Stomach smooth muscle (tissue), 2 donors: Measurements from ENCODE around the gene CRHR2.

Source experiments
- H3K27ac ChIP-seq: one replicate; pipeline ENCODE4 v1.7.0; 2013; ENCODE audit warnings: mild to moderate bottlenecking, low read length, inconsistent platforms
- H3K27me3 ChIP-seq, 2 donors: one replicate each; pipeline ENCODE4 v1.7.0; 2013; ENCODE audit warnings: low read length in 2 of 2; ENCODE audit not compliant: insufficient read depth in 2 of 2, control insufficient read depth in 1 of 2
- H3K36me3 ChIP-seq, 2 donors: one replicate each; pipeline ENCODE4 v1.7.0; 2013; ENCODE audit warnings: low read length in 2 of 2; ENCODE audit not compliant: control insufficient read depth in 2 of 2, insufficient read depth in 2 of 2
- H3K4me1 ChIP-seq: one replicate; pipeline ENCODE4 v1.7.0; 2013; ENCODE audit warnings: low read length; ENCODE audit not compliant: control insufficient read depth, insufficient read depth
- H3K4me3 ChIP-seq, 2 donors: one replicate each; pipeline ENCODE4 v1.7.0; 2013; ENCODE audit warnings: low read length in 2 of 2
- H3K9ac ChIP-seq, 2 donors: one replicate each; pipeline ENCODE4 v1.7.0; 2013; ENCODE audit warnings: low read length in 2 of 2, mild to moderate bottlenecking in 1 of 2
- H3K9me3 ChIP-seq, 2 donors: one replicate each; pipeline ENCODE4 v1.7.0; 2013; ENCODE audit warnings: low read length in 2 of 2; ENCODE audit not compliant: control insufficient read depth in 2 of 2
- donor health status: healthy.
- donor health status: Pancreatic carcinoma.

The CRHR2 gene

DNA sequence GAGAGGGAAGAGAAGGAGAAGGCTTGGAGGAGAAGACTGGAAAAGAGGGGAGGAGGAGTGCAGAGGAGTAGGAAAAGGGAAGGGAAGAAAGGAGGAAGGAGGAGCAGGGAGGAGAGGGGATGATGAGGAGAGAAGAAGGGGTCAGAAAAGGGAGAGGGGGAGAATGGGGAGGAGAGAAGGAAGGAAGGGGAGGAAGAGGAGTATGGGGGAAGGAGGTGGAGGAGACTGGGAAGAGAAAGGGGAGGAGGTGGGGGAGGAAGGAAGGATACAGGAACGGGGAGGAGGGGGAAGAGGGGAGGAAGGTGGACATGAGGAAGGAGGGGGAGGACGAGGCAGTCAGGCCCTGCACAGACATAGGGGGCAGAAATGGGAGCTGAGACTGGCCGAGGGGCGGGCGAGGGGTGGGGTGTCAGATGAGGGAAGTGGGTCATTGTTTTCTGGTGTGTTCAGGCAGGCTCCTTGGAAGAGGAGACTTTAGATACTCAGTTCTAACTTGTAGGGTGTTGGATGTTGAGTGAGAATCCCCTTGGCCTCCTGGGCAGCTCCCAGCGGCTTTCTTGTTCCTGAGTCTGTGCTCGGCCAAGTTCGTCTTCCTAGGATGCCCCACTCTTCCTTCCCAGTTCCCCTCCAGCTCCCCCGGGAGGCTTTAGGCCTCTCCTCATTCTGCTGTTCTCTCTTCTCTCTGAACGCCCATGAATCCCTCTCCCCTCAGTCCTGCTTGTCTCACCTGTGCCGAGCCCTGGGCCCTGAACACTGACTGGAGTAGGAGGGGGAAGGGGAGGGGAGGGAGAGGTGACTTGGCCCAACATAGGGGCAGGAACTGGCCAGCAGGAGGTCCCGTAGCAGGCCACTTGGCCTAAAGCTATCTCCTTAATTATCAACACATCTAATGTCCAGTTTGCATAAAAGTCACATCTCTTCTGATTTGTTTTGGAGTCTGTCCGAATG, 12.8 kb upstream of the CRHR2 start:
- H3K4me1 ChIP-seq, result peaks cover 16% of the 10 kb centered on the region
- H3K4me3 ChIP-seq, result no peak overlapping the region
- H3K36me3 ChIP-seq, result no peaks in the 10 kb centered on the region
- no peaks in the 10 kb centered on the region for H3K9me3 ChIP-seq
- H3K27ac ChIP-seq, result no peak overlapping the region
- H3K27me3 ChIP-seq, result peaks cover 0 to 4% of the 10 kb centered on the region in 2 donors
- H3K9ac ChIP-seq, result no peak overlapping the region

DNA sequence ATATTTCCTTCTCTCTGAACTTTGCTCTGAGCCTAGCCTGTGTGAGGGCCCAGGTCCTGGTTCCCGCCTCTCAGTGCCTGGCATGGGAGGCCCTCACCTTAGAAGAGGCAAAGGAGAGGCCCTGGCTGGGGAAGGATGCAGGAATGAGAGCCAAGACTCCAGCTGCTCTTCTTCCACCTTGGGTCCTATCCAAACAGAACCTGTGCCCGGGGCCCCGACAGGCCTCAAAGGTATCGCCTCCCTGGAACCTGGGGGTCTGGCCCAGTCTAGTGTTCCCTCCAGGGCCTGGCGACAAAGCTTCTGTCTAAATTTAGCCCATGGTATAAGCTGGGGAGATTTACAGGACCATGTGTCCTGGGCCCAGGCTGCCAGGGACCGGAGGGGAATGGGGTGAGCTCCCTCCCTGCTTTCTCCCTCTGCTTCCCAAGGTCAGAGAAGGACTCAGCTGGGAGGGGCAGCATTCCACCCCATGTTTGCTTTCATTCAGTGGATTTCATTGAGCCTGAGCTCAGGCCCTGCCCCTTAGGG, 12.0 kb upstream of the CRHR2 start:
- peaks cover 2 to 4% of the 10 kb centered on the region in 2 donors for H3K27me3 ChIP-seq
- no peak overlapping the region for H3K4me3 ChIP-seq
- H3K4me1 ChIP-seq, result peaks cover 14% of the 10 kb centered on the region
- H3K9ac ChIP-seq, result no peak overlapping the region
- no peaks in the 10 kb centered on the region for H3K9me3 ChIP-seq
- no peak overlapping the region for H3K27ac ChIP-seq
- H3K36me3 ChIP-seq, result no peaks in the 10 kb centered on the region

DNA sequence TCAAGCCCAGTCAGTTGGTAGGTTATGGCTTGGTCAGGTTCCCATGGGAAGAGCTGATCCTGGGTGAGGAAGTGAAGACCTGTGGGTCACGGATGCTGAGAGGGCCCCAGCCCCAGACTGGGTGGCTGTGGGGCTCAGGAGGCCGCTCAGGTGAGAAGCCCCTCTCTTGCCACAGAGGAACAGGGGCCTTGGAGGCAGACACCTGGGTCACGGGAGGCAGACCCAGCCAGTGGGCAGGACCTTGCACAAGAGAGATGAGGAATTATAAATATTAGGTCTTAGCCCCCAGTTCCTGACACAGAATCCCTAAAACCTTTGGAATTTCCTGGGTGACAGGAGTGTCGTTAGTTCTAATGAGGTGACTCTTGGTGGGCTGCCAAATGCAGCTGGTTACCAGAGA, 10.6 kb upstream of the CRHR2 start:
- Histone ChIP-seq H3K36me3 (no peaks in the 10 kb centered on the region), H3K4me1 (peaks cover 9% of the 10 kb centered on the region), H3K4me3 (no peak overlapping the region), H3K9ac (no peak overlapping the region), H3K27me3 (peaks cover 0 to 2% of the 10 kb centered on the region in 2 donors), H3K9me3 (no peaks in the 10 kb centered on the region), H3K27ac (no peak overlapping the region)

DNA sequence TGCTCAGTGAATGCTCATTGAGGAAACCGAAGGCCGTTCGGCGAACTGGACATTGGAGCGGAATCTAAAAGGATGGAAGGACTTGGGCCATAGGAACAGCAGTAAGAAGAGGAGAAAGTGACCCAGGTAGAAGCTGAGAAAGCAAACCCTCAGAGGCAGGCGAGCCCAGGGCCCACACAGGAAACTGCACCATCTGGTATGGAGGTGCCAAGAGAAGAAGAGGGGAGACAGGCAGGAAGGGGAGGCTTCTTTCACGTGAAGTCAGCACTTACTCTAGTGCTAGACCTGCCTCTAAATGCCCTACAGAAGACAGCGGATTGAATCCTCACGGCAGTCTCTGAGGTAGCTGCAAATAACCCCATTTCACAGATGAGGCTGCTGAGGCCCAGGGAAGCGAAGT, 10.2 kb upstream of the CRHR2 start:
- Histone ChIP-seq H3K9me3 (no peaks in the 10 kb centered on the region), H3K4me1 (peaks cover 7% of the 10 kb centered on the region), H3K27ac (no peak overlapping the region), H3K4me3 (no peak overlapping the region), H3K27me3 (peaks cover 0 to 2% of the 10 kb centered on the region in 2 donors), H3K36me3 (no peaks in the 10 kb centered on the region), H3K9ac (no peak overlapping the region)

DNA sequence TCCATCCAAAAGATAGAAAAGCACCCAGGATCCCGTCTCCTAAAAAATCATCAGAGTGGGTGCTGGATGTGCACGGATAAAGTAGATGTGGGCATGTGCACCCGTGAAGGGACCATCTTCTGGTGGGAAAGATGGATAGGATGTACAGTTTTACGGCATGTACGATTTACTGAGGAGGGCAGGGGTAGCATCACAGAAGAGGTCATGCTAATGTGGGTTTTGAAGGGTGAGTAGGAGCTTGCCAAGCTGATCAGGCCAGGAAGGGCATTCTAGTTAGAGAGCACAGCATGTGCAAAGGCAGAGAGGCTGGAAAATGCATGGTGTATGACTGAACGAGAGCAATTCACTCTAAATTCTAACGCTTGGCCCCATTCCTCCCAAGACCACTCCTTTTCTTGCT, 7.8 kb upstream of the CRHR2 start:
- Histone ChIP-seq H3K9me3 (no peaks in the 10 kb centered on the region), H3K27ac (no peak overlapping the region), H3K4me3 (no peak overlapping the region), H3K9ac (no peak overlapping the region), H3K36me3 (no peaks in the 10 kb centered on the region), H3K4me1 (peaks cover 5% of the 10 kb centered on the region), H3K27me3 (peaks cover 5 to 9% of the 10 kb centered on the region in 2 donors)

DNA sequence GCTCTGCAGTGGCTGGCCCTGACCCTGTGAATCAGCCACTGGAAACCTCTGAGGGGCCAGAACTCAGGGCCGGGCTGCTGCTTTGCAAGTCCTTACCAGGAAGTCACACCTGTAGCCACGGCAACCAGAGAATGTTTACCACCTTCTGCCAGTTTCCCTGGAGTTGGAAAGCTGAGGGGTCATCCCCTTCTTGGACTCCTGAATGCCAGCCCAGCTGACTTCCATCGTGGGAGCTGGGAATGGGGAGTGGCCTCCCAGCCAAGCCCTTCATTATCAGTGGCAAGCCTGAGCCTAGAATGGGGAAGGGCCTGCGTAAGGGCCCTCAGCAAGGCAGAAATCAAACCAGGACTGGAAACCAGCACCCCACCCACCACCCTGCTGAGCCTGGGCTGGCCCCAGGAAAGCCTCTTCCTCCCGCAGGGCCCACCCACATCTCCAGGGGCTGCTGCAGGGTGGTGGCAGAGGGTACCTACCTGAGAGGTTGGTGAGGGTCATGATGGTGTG, 6.5 kb upstream of the CRHR2 start:
- no peak overlapping the region for H3K4me3 ChIP-seq
- no peaks in the 10 kb centered on the region for H3K9me3 ChIP-seq
- peaks cover 8 to 15% of the 10 kb centered on the region in 2 donors for H3K27me3 ChIP-seq
- no peak overlapping the region for H3K9ac ChIP-seq
- no peaks in the 10 kb centered on the region for H3K4me1 ChIP-seq
- no peak overlapping the region for H3K27ac ChIP-seq
- no peaks in the 10 kb centered on the region for H3K36me3 ChIP-seq

DNA sequence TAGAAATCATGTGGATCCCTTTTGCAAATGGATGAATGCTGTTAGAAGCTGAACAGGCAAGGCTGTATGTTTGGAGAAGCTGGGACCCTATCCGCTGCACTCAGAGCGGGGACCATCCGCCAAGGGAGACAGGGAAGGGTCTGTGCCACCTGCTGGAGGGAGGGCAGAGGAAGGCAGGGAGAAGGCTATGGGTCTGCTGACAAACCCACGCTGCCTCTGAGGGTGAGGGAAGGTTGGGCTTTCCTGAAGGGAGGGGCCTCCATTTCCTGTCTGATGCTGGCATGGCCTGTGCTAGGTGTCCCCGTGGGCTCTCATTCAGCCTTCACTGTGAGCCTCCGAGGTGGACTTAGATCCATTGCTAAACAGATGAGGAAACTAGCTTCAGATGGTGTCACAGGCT, 5.3 kb upstream of the CRHR2 start:
- Histone ChIP-seq H3K4me1 (peaks cover 3% of the 10 kb centered on the region), H3K27ac (no peak overlapping the region), H3K9ac (no peak overlapping the region), H3K4me3 (no peak overlapping the region), H3K36me3 (no peaks in the 10 kb centered on the region), H3K9me3 (no peaks in the 10 kb centered on the region), H3K27me3 (peaks cover 10 to 19% of the 10 kb centered on the region in 2 donors)

DNA sequence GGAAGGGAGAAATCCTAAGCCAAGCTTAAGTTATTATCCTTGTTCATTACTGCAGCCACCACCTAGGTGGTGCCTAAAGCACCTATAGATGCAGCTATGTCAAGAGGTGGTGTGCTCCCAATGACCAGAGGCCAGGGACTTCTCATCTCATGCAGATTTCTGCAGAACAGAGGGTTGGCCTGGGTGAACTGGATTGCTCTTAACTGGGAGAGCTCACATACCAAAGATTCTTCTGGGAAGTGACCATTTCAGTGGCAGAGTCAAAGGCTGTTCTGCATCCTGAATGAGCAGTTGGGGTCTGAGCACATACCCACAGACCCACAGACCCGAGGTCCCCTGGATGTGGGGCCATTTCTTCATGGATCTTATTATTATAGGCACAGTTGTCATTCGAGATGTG, 2.1 kb upstream of the CRHR2 start:
- Histone ChIP-seq H3K27ac (no peak overlapping the region), H3K9ac (no peak overlapping the region), H3K27me3 (peaks cover 39 to 41% of the 10 kb centered on the region in 2 donors), H3K36me3 (no peaks in the 10 kb centered on the region), H3K4me3 (no peak overlapping the region), H3K4me1 (peaks cover 15% of the 10 kb centered on the region), H3K9me3 (no peaks in the 10 kb centered on the region)

DNA sequence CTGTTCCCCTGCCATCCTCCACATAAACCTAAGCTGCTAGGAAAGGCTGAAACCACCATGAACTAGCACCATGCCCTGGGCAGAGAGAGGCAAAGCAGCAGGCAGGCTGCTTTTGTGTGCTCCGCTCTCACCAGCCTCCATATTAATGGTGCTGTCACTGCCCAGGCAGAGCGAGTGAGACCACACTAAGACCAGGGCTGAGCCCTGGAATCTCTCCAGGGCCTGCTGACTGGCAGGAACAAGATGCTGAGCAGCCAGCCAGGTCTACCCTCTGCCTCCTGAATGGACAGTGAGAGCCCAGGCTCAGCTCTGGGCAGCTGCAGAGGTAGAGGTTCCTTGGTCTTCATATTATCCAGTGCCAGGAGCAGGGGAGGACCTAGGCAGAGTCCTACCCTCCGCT, 1.6 kb upstream of the CRHR2 start:
- Histone ChIP-seq H3K4me3 (no peak overlapping the region), H3K9me3 (no peaks in the 10 kb centered on the region), H3K27me3 (peaks cover 44 to 46% of the 10 kb centered on the region in 2 donors), H3K4me1 (peaks cover 15% of the 10 kb centered on the region), H3K36me3 (no peaks in the 10 kb centered on the region), H3K9ac (no peak overlapping the region), H3K27ac (no peak overlapping the region)

DNA sequence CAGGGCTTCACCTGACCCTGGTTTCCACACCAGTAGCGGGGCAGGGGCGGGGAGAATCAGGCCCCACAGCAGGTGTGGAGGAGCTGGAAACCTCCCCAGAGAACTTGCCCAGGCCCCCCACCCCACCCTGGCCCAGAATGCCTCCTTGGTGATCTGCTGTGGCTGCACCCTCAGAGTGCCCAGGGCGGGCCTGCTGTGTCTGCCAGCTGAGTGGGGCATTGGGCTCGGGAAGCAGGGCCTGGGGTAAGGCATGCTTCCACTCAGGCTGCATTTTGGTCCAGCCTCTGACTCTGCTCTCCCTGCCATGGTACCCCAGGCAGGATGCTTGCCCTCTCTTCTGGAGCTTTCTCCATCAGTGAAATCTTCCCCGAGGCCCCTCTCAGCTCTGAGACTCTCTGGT, 1.1 kb upstream of the CRHR2 start:
- peak overlapping the region in 1 of 2 donors; percentile 29 for H3K4me3 ChIP-seq
- no peaks in the 10 kb centered on the region for H3K9me3 ChIP-seq
- H3K9ac ChIP-seq, result no peak overlapping the region
- peaks cover 44 to 46% of the 10 kb centered on the region in 2 donors for H3K27me3 ChIP-seq
- no peaks in the 10 kb centered on the region for H3K36me3 ChIP-seq
- H3K4me1 ChIP-seq, result peaks cover 15% of the 10 kb centered on the region
- no peak overlapping the region for H3K27ac ChIP-seq

DNA sequence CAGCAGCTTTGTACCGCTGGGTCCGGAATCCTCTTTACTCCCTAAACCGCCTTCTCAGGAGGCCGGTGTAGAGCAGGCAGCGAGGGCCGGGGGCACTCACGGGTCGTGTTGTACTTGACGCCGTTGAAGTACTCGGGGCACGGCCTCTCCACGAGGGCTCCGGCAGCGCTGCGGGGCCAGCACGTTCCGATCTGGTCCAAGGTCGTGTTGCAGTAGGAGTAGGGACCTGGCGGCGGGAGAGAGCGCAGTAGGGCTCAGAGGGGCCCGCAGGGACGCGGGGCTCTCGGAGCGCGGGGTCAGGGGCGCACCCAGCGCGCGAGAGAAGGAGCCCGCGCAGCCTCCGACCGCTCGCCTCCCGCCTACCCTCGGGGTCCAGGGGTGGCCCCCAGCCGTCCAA, 443 bp downstream of the CRHR2 start:
- H3K4me3 ChIP-seq, result peak overlapping the region; percentile 17 to 71
- no peak overlapping the region for H3K9ac ChIP-seq
- H3K9me3 ChIP-seq, result no peaks in the 10 kb centered on the region
- peaks cover 15% of the 10 kb centered on the region for H3K4me1 ChIP-seq
- no peaks in the 10 kb centered on the region for H3K36me3 ChIP-seq
- H3K27ac ChIP-seq, result no peak overlapping the region
- peaks cover 46 to 48% of the 10 kb centered on the region in 2 donors for H3K27me3 ChIP-seq
